Measurements from ENCODE around the gene ITGB2. TPM values are rescaled to one million over a fixed set of nuclear protein-coding genes. Genes with fewer than 3 reads are reported as not detected.

Gene ITGB2
- total RNA-seq, 2 experiments from 2014 or later = 242 to 247 TPM

DNA sequence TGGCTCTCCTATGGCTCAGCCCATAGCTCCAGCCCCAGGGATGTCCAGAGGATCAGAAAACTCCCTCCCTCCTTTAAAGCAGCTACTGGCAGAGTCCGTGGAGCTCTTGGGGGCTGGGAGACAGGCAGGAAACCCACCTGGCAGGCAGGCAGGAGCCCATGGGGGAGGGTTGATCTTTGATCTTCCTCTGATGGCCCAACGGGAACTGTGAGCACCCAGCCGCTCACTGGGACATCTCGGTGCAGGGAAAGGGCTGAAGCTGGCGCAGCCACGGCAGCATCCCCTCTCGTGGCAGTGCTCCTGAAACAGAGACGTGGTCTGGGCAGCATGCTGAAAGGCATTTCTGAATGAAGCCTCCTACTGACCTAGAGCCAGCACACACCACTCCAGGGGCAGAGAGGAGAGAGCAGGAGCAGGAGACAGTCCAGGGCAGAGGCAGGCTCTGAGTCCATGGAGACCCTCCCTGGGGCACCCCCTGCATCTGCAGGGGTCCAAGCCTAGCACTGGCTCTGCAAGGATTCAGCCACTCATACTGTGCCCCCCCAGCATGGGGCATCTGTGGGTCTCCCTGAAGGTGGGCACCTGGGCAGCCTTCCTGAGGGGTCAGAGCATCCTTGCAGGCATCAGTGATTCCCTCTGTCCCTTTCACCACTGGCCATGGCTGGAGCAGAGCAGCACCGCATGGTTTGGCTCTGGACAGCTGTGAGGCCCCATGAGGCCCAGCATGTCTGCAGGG, 14.3 kb upstream of the ITGB2 start:
- POLR2A ChIA-PET = no interaction called here
- H3K27ac Mint-ChIP-seq = no peak overlapping the region
- no peaks in the 10 kb centered on the region for H3K27me3 Mint-ChIP-seq

DNA sequence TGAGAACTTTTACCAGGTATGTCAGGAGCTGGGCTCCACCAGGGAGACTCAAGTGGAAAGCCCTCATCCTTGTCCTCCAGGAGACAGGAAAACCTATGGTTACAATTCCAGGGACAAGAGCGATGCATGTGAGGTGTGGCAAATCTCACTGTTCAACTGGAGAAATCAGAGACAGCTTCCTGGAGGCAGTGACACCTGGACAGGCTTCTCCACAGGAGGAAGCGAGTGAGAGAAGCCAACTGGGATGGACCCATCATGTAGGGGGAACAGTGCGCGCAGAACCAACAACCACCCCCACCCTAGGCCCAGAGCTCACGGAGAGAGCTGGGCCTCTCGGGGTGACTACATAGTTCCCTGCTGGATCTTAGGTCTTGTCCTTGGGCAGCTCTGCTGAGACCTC, 13.6 kb upstream of the ITGB2 start:
- intact Hi-C loops (cut with micrococcal nuclease) = no loop called here
- H3K4me3 Mint-ChIP-seq = no peak overlapping the region
- H3K9me3 Mint-ChIP-seq = no peaks in the 10 kb centered on the region
- DNase-seq = no peak
- ChIA-PET POLR2A (no interaction called here), CTCF (interaction anchor here (0.6 to 10.0 kb wide), 6 partner anchors 15 to 376 kb away, joined by 3 to 84 read pairs (median 4); partner anchors contain the start of gene UBE2G2)
- H3K27ac Mint-ChIP-seq = no peak overlapping the region
- no peaks in the 10 kb centered on the region for H3K27me3 Mint-ChIP-seq
- H3K36me3 Mint-ChIP-seq = no peaks in the 10 kb centered on the region
- H3K4me1 Mint-ChIP-seq (ENCODE audit: low read depth) = peaks cover 27% of the 10 kb centered on the region

More for the DNA sequence above, 14.3 kb upstream of the ITGB2 start:
- intact Hi-C loops (cut with micrococcal nuclease) = no loop called here
- no peak overlapping the region for H3K4me3 Mint-ChIP-seq
- H3K9me3 Mint-ChIP-seq = no peaks in the 10 kb centered on the region
- CTCF ChIA-PET = interaction anchor here (0.6 to 10.0 kb wide), 5 partner anchors 16 to 375 kb away, joined by 3 to 84 read pairs (median 3); partner anchors contain the start of gene UBE2G2
- DNase-seq = no peak
- H3K4me1 Mint-ChIP-seq (ENCODE audit: low read depth) = peaks cover 20% of the 10 kb centered on the region
- no peaks in the 10 kb centered on the region for H3K36me3 Mint-ChIP-seq

DNA sequence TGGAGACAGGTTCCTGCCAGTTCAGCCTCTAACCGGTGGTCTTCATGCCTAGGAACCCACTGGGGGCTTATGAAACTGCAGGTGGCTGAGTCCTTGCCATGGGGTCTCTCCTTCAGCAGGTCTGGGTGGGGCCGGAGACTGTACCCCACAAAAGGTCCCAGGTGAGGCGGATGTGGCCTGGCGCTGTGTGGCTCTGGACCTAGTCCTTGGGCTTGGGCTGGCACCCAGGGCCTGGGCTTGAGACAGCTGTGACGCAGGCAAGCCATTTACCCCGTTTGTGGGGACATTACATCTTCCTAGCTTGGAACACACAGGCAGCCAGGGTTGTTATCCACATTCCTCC, 13.2 kb upstream of the ITGB2 start:
- POLR2A ChIA-PET = interaction anchor here (1.0 kb wide), 1 partner anchor 19 kb away, joined by 3 read pairs; no protein-coding TSS in a partner anchor
- intact Hi-C loops (cut with micrococcal nuclease) = loop anchor here (2.0 kb wide), 1 partner anchor 133 kb away; the partner anchor contains the start of gene UBE2G2

DNA sequence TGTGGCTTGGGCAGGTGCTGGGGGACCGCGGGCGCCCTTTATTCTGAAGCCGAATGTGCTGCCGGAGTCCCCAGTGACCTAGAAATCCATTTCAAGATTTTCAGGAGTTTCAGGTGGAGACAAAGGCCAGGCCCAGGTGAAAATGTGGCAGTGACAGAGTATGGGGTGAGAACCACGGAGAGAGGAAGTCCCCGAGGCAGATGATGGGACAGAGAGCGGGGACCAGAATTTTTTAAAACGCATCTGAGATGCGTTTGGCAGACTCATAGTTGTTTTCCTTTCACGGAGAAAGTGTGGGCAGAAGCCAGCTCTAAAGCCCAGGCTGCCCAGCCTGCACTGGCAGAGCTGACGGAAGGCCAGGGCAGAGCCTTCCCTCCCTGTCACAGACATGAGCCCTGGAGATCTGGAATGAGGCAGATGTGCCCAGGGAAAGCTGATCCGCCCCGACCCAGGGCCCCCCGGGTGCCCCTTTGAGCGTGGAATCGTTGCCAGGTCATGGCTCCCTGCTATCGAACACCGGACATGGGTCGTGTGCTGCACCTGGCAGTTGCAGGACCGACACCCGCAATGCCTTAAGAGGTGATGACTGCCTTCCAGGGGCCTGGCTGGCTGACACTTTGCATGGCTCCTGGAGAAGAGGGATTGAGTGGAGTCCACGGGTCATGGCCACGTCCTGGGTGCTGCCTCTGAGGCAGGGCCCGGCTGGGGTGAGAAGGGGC, 12.7 kb upstream of the ITGB2 start:
- ChIA-PET POLR2A (interaction anchor here (1.0 to 1.6 kb wide), 3 partner anchors 18 to 140 kb away, joined by 3 to 4 read pairs (median 3); no protein-coding TSS in a partner anchor), CTCF (interaction anchor here (1.2 to 10.0 kb wide), 10 partner anchors 10 to 204 kb away, joined by 3 to 84 read pairs (median 12); partner anchors contain the start of genes ITGB2 and UBE2G2)
- H3K4me1 Mint-ChIP-seq (ENCODE audit: low read depth) = peaks cover 28% of the 10 kb centered on the region
- H3K4me3 Mint-ChIP-seq = no peak overlapping the region
- H3K27ac Mint-ChIP-seq = no peak overlapping the region
- H3K27me3 Mint-ChIP-seq = no peaks in the 10 kb centered on the region
- no peaks in the 10 kb centered on the region for H3K9me3 Mint-ChIP-seq
- intact Hi-C loops (cut with micrococcal nuclease) = loop anchor here (2.0 kb wide), 1 partner anchor 133 kb away; the partner anchor contains the start of gene UBE2G2
- no peaks in the 10 kb centered on the region for H3K36me3 Mint-ChIP-seq
- DNase-seq = no peak

More for the DNA sequence above, 13.2 kb upstream of the ITGB2 start:
- Mint-ChIP-seq H3K36me3 (no peaks in the 10 kb centered on the region), H3K27ac (no peak overlapping the region), H3K27me3 (no peaks in the 10 kb centered on the region), H3K4me3 (no peak overlapping the region), H3K9me3 (no peaks in the 10 kb centered on the region), H3K4me1 (ENCODE audit: low read depth) (peaks cover 27% of the 10 kb centered on the region)
- DNase-seq = no peak
- CTCF ChIA-PET = interaction anchor here (0.8 to 10.0 kb wide), 6 partner anchors 10 to 204 kb away, joined by 3 to 84 read pairs (median 4); partner anchors contain the start of gene UBE2G2

DNA sequence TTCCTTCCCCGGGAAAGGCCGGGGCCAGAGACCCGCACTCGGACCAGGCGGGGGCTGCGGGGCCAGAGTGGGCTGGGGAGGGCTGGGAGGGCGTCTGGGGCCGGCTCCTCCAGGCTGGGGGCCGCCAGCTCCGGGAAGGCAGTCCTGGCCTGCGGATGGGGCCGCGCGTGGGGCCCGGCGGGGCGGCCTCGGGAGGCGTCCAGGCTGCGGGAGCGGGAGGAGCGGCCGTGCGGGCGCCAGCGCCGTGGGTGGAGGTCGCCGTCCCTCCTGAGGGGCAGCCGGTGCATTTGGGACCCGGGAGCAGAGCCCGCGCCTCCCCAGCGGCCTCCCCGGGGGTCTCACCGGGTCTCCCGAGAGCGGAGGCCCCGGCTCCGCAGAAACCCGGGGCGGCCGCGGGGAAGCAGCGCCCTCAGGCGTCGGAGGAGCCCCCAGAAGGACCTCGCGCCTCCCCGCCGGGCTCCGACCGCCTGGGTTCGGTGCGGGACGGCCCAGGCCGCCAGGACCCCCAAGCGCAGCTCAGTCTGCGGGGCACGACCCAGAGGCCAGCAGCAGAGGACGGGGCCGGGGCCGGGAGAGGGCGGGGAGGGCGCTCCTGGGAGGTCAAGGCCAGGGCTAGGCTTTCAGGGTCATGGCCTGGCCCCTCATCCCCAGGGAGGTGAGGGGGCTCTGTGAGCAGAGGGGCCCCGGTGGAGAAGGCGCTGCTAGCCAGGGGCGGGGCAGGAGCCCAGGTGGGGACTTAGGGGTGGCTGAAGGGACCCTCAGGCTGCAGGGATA, 11.9 kb upstream of the ITGB2 start:
- ChIA-PET POLR2A (interaction anchor here (1.0 to 2.4 kb wide), 7 partner anchors 14 to 139 kb away, joined by 3 to 17 read pairs (median 4); partner anchors contain the start of gene PTTG1IP), CTCF (interaction anchor here (0.6 to 10.0 kb wide), 20 partner anchors 8 to 586 kb away, joined by 3 to 84 read pairs (median 4); partner anchors contain the start of genes ITGB2, PTTG1IP, SLX9 and UBE2G2)
- Mint-ChIP-seq H3K4me1 (ENCODE audit: low read depth) (peaks cover 35% of the 10 kb centered on the region), H3K4me3 (peak overlapping the region; percentile 70), H3K9me3 (no peaks in the 10 kb centered on the region), H3K36me3 (no peaks in the 10 kb centered on the region), H3K27ac (no peak overlapping the region), H3K27me3 (no peaks in the 10 kb centered on the region)
- intact Hi-C loops (cut with micrococcal nuclease) = loop anchor here (1.0 to 2.0 kb wide), 2 partner anchors 40 to 132 kb away; partner anchors contain the start of gene UBE2G2
- peak; percentile 75 for DNase-seq

DNA sequence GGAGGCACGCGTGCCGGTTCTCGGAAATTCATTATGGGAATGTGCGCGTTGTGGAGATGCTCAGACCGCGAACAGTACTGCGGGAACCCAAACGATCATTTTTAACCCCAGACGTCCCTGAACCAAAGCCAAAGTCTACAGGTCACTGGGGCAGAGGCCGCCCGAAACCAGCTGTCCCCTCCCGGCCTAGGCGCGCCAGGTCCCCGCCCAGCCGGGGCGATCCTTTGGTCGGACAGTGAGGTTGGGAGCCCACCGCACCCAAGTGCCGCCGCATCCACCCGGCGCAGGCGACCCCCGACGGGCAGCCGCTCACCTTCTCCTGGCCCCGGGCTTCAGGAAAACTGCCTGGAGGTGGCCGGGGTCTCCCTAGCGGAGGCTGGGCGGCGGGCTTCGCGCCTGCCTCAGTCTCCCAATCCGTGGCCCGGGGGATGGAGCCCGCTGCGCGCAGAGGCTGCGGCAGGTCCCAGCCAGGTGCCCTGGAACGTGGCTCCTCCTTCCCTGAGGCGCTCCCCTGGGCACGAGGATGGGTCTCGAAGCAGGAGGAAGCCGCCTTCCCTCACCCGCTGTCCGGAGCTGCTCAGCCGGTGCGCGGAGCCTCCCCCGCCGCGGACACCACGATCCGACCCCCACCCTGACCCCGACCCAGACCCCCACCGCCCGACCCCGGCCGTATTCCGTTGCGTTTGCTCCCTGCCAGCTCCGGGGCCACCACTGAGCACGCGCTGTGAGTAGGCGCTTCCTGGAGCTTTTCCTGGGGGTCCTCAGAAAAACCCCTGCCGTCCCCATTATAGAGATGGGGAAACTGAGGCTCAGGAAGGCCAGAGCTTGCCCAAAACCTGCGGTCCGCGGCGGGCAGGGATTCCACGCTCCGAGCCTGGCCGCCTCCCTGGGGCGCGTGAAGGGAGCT, 11.1 kb upstream of the ITGB2 start:
- peak; percentile 39 for DNase-seq
- intact Hi-C loops (cut with micrococcal nuclease) = loop anchor here (1.0 to 2.0 kb wide), 2 partner anchors 39 to 131 kb away; partner anchors contain the start of gene UBE2G2
- peak overlapping the region; percentile 86 for H3K27ac Mint-ChIP-seq
- peak overlapping the region; percentile 73 for H3K4me3 Mint-ChIP-seq
- ChIA-PET CTCF (interaction anchor here (0.6 to 10.0 kb wide), 18 partner anchors 9 to 587 kb away, joined by 3 to 84 read pairs (median 4); partner anchors contain the start of genes ITGB2, PTTG1IP, SLX9 and UBE2G2), POLR2A (interaction anchor here (1.0 to 2.4 kb wide), 6 partner anchors 11 to 58 kb away, joined by 4 to 17 read pairs (median 4); partner anchors contain the start of genes ITGB2 and PTTG1IP)
- peaks cover 42% of the 10 kb centered on the region for H3K4me1 Mint-ChIP-seq (ENCODE audit: low read depth)
- no peaks in the 10 kb centered on the region for H3K36me3 Mint-ChIP-seq
- no peaks in the 10 kb centered on the region for H3K27me3 Mint-ChIP-seq
- no peaks in the 10 kb centered on the region for H3K9me3 Mint-ChIP-seq

DNA sequence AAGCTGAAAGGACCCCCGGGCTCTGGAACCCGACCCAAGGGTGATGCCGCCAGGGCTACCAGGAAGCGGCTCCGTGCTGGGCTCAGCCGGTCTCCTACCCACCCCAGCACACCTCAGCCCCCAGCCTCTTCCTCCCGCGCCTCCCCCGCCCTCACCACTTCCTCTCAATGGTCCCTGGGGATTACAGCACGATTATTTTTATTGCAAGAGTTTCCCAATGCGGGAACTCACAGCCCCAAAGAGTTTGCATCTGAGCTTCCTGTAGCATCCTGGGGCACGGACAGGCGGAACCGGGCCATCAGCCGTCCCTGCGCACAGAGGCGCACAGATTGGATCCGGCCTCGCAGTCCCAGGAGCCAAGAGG, 10.4 kb upstream of the ITGB2 start:
- peaks cover 49% of the 10 kb centered on the region for H3K4me1 Mint-ChIP-seq (ENCODE audit: low read depth)
- H3K27me3 Mint-ChIP-seq = no peaks in the 10 kb centered on the region
- intact Hi-C loops (cut with micrococcal nuclease) = no loop called here
- ChIA-PET POLR2A (interaction anchor here (1.0 to 2.4 kb wide), 5 partner anchors 10 to 57 kb away, joined by 4 to 17 read pairs (median 5); partner anchors contain the start of genes ITGB2 and PTTG1IP), CTCF (interaction anchor here (1.1 to 10.0 kb wide), 9 partner anchors 9 to 207 kb away, joined by 3 to 84 read pairs (median 17); partner anchors contain the start of genes ITGB2, SLX9 and UBE2G2)
- peak overlapping the region; percentile 86 for H3K27ac Mint-ChIP-seq
- no peaks in the 10 kb centered on the region for H3K36me3 Mint-ChIP-seq
- peak; percentile 61 for DNase-seq
- H3K4me3 Mint-ChIP-seq = peak overlapping the region; percentile 73
- no peaks in the 10 kb centered on the region for H3K9me3 Mint-ChIP-seq

DNA sequence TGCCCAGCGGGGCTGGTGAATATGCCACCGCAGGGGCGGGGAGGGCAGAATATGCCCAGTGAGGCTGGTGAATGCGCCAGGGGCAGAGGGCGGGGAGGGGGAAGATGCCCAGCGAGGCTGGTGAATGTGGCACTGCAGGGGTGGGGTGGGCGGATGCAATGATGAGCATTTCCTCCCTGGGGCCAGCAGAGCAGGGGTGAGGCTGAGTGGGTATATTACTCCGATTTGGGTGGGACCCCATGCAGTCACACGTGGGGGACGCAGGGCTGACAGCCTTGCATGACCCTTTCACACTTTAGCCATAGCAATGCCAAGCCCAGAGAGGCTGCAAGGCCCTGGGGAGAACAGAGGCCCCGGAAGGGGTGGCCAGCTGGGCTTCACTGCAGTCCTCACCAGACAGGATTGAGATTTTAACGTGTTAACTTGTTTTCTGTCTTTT, 9.9 kb upstream of the ITGB2 start:
- DNase-seq = peak; percentile 81
- H3K27me3 Mint-ChIP-seq = no peaks in the 10 kb centered on the region
- ChIA-PET POLR2A (interaction anchor here (2.4 kb wide), 2 partner anchors 12 to 17 kb away, joined by 13 to 17 read pairs; no protein-coding TSS in a partner anchor), CTCF (interaction anchor here (2.4 to 10.0 kb wide), 6 partner anchors 11 to 207 kb away, joined by 8 to 84 read pairs (median 38); partner anchors contain the start of genes ITGB2 and UBE2G2)
- peak overlapping the region; percentile 86 for H3K27ac Mint-ChIP-seq
- intact Hi-C loops (cut with micrococcal nuclease) = no loop called here
- no peaks in the 10 kb centered on the region for H3K36me3 Mint-ChIP-seq
- H3K4me1 Mint-ChIP-seq (ENCODE audit: low read depth) = peaks cover 51% of the 10 kb centered on the region
- peak overlapping the region; percentile 73 for H3K4me3 Mint-ChIP-seq
- H3K9me3 Mint-ChIP-seq = no peaks in the 10 kb centered on the region

DNA sequence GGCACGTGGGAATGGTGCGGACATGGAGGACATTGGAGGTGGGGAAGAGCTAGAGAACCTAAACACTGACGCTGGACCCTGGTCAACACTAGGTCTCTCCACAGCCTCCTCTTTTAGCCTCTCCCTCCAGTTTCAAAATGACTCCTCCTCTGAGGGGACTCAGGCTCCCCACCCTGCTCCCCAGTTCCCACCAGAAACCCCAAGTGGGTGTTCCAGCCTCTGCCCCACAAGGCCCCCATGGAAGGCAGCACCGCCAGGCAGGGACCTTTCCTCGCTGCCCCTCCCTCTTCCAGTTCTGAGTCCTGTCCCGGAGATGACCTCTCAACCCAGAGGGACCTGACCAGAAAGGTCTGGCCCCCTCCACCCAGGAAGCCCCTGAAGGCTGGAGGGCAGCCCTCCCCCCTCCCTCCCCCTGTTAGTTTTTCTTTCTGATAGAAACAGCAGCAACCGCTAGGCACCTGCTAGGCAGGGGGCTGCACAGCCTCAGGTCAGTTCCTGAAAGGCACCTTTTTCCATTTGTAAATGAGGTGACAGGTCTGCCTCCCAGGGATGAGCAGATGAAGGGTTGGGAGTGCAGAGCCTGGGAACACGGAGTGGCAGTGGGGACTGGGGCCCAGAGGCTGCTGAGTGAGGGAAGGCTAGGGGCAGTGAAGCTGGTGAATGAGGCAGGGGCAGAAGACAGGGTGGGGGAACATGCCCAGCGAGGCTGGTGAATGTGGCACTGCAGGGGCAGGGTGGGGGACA, 9.3 kb upstream of the ITGB2 start:
- no peaks in the 10 kb centered on the region for H3K36me3 Mint-ChIP-seq
- H3K4me3 Mint-ChIP-seq = peak overlapping the region; percentile 73
- H3K27ac Mint-ChIP-seq = peak overlapping the region; percentile 86
- no peaks in the 10 kb centered on the region for H3K27me3 Mint-ChIP-seq
- no peaks in the 10 kb centered on the region for H3K9me3 Mint-ChIP-seq
- intact Hi-C loops (cut with micrococcal nuclease) = loop anchor here (5.0 to 10.0 kb wide), 2 partner anchors 113 to 715 kb away; partner anchors contain the start of genes PCBP3 and SUMO3
- POLR2A ChIA-PET = interaction anchor here (0.8 to 4.6 kb wide), 3 partner anchors 9 to 17 kb away, joined by 3 to 36 read pairs (median 13); partner anchors contain the start of gene ITGB2
- CTCF ChIA-PET = interaction anchor here (3.3 to 10.0 kb wide), 3 partner anchors 35 to 208 kb away, joined by 17 to 84 read pairs (median 76); partner anchors contain the start of gene UBE2G2
- H3K4me1 Mint-ChIP-seq (ENCODE audit: low read depth) = peaks cover 57% of the 10 kb centered on the region
- DNase-seq = no peak

Data from activated CD4-positive, alpha-beta memory T cell treated with anti-CD3 and anti-CD28 coated beads for 36 hours (primary cell).